Activated T-helper 2 cell treated with anti-CD3 and anti-CD28 coated beads, Interferon-gamma antibody, Interleukin-2, Interleukin-4, amounts not matched to agents 10 μg/mL and 5 μg/mL and 100 μg/mL, durations not matched to agents 14 hours and 24 hours and 36 hours (primary cell): Measurements from ENCODE around the gene POU2AF2. TPM values are rescaled to one million over a fixed set of nuclear protein-coding genes. Genes with fewer than 3 reads are reported as not detected.
"Not testable (repeated sequence)": the region's sequence is repeated elsewhere in the genome, so short reads cannot be mapped to it uniquely, and the experiment has no call there.

Experiments
- DNase-seq: peaks from one replicate; pipeline ENCODE4 v3.0.0; 2021; ENCODE audit warnings: low spot score
- H3K27ac Mint-ChIP-seq: one replicate; pipeline ENCODE4 v1.8.0; 2021; ENCODE audit warnings: mixed read lengths
- H3K27me3 Mint-ChIP-seq: one replicate; pipeline ENCODE4 v1.8.0; 2021; ENCODE audit warnings: low read depth, mixed read lengths
- H3K36me3 Mint-ChIP-seq: one replicate; pipeline ENCODE4 v1.8.0; 2021; ENCODE audit warnings: low read depth, mixed read lengths
- H3K4me1 Mint-ChIP-seq: one replicate; pipeline ENCODE4 v1.8.0; 2021; ENCODE audit warnings: low read depth, mixed read lengths
- H3K4me3 Mint-ChIP-seq: one replicate; pipeline ENCODE4 v1.8.0; 2021; ENCODE audit warnings: low read depth, mild to moderate bottlenecking, moderate library complexity, mixed read lengths
- H3K9me3 Mint-ChIP-seq: one replicate; pipeline ENCODE4 v1.8.0; 2021; ENCODE audit warnings: mixed read lengths
- intact Hi-C: fragments of 100-400 bp; cut with micrococcal nuclease; formaldehyde crosslinking; loops from one replicate; pipeline ENCODE4 v1.15.1; 2023
- total RNA-seq: library from RNA; stranded (reverse); gene quantifications from 2 replicates; pipeline ENCODE4 v1.2.3, GENCODE V29; 2022

POU2AF2 gene
- total RNA-seq, 1 donor from 2014 or later = not detected

- intact Hi-C loops = no loop called here
- no peak for DNase-seq
- H3K4me3 Mint-ChIP-seq = no peak overlapping the region
- H3K4me1 Mint-ChIP-seq = no peaks in the 10 kb centered on the region
- H3K27me3 Mint-ChIP-seq = peaks cover 26% of the 10 kb centered on the region
- H3K9me3 Mint-ChIP-seq = no peaks in the 10 kb centered on the region
- no peaks in the 10 kb centered on the region for H3K36me3 Mint-ChIP-seq
- H3K27ac Mint-ChIP-seq = no peak overlapping the region
Measured at GRCh38 chr11:111265421-111265820, 19.9 kb downstream of the POU2AF2 start.

- H3K4me3 Mint-ChIP-seq, H3K9me3 Mint-ChIP-seq, H3K4me1 Mint-ChIP-seq, H3K36me3 Mint-ChIP-seq, intact Hi-C loops, H3K27ac Mint-ChIP-seq, DNase-seq: not testable (repeated sequence)
- H3K27me3 Mint-ChIP-seq = peaks cover 12% of the 10 kb centered on the region
Measured at GRCh38 chr11:111268303-111268702, 22.8 kb downstream of the POU2AF2 start.

- Mint-ChIP-seq H3K9me3 (no peaks in the 10 kb centered on the region), H3K27ac (no peak overlapping the region), H3K27me3 (peaks cover 11% of the 10 kb centered on the region), H3K4me3 (no peak overlapping the region), H3K36me3 (no peaks in the 10 kb centered on the region), H3K4me1 (no peaks in the 10 kb centered on the region)
- intact Hi-C loops = no loop called here
- no peak for DNase-seq
Measured at GRCh38 chr11:111269146-111269868, 23.8 kb downstream of the POU2AF2 start.

- intact Hi-C loops = no loop called here
- Mint-ChIP-seq H3K4me3 (no peak overlapping the region), H3K27me3 (peaks cover 18% of the 10 kb centered on the region), H3K36me3 (no peaks in the 10 kb centered on the region), H3K9me3 (no peaks in the 10 kb centered on the region), H3K4me1 (no peaks in the 10 kb centered on the region), H3K27ac (no peak overlapping the region)
- DNase-seq = no peak
Measured at GRCh38 chr11:111272420-111272819, 26.9 kb downstream of the POU2AF2 start.

- Mint-ChIP-seq H3K36me3 (no peaks in the 10 kb centered on the region), H3K27me3 (peaks cover 11% of the 10 kb centered on the region), H3K4me1 (peaks cover 3% of the 10 kb centered on the region), H3K9me3 (no peaks in the 10 kb centered on the region), H3K27ac (no peak overlapping the region), H3K4me3 (no peak overlapping the region)
- intact Hi-C loops = loop anchor here (1.0 to 10.0 kb wide), 4 partner anchors 72 to 164 kb away; no protein-coding TSS in a partner anchor
- DNase-seq = no peak
Measured at GRCh38 chr11:111282562-111283075, 37.1 kb downstream of the POU2AF2 start.

- peaks cover 3% of the 10 kb centered on the region for H3K4me1 Mint-ChIP-seq
- H3K36me3 Mint-ChIP-seq = no peaks in the 10 kb centered on the region
Measured at GRCh38 chr11:111283945-111284481, 38.5 kb downstream of the POU2AF2 start.

GRCh38 chr11:111285189-111286091 is 39.9 kb downstream of the POU2AF2 start:
- intact Hi-C loops = loop anchor here (10.0 kb wide), 1 partner anchor 69 kb away; no protein-coding TSS in a partner anchor
- Mint-ChIP-seq H3K9me3 (no peaks in the 10 kb centered on the region), H3K27me3 (peaks cover 4% of the 10 kb centered on the region), H3K27ac (no peak overlapping the region), H3K4me1 (peaks cover 3% of the 10 kb centered on the region), H3K36me3 (no peaks in the 10 kb centered on the region), H3K4me3 (no peak overlapping the region)
- no peak for DNase-seq

More at GRCh38 chr11:111283945-111284481, 38.5 kb downstream of the POU2AF2 start:
- DNase-seq = no peak
- intact Hi-C loops = loop anchor here (1.0 to 10.0 kb wide), 4 partner anchors 71 to 162 kb away; no protein-coding TSS in a partner anchor
- Mint-ChIP-seq H3K27me3 (peaks cover 7% of the 10 kb centered on the region), H3K27ac (no peak overlapping the region), H3K4me3 (no peak overlapping the region), H3K9me3 (no peaks in the 10 kb centered on the region)

- Mint-ChIP-seq H3K36me3 (no peaks in the 10 kb centered on the region), H3K4me3 (no peak overlapping the region), H3K27ac (no peak overlapping the region), H3K4me1 (no peaks in the 10 kb centered on the region), H3K9me3 (no peaks in the 10 kb centered on the region), H3K27me3 (peaks cover 7% of the 10 kb centered on the region)
- intact Hi-C loops = no loop called here
- DNase-seq = no peak
Measured at GRCh38 chr11:111291764-111292163, 46.2 kb downstream of the POU2AF2 start.

GRCh38 chr11:111292408-111292807 is 46.9 kb downstream of the POU2AF2 start:
- intact Hi-C loops, H3K27me3 Mint-ChIP-seq, H3K4me3 Mint-ChIP-seq, H3K9me3 Mint-ChIP-seq, H3K36me3 Mint-ChIP-seq, DNase-seq, H3K4me1 Mint-ChIP-seq, H3K27ac Mint-ChIP-seq: not testable (repeated sequence)

- peaks cover 32% of the 10 kb centered on the region for H3K27me3 Mint-ChIP-seq
Measured at GRCh38 chr11:111296196-111296595, 50.7 kb downstream of the POU2AF2 start.

GRCh38 chr11:111297696-111298095 is 52.2 kb downstream of the POU2AF2 start:
- no peak for DNase-seq
- Mint-ChIP-seq H3K9me3 (no peaks in the 10 kb centered on the region), H3K4me1 (peaks cover 4% of the 10 kb centered on the region), H3K36me3 (no peaks in the 10 kb centered on the region), H3K27me3 (peaks cover 44% of the 10 kb centered on the region), H3K4me3 (no peak overlapping the region), H3K27ac (no peak overlapping the region)
- intact Hi-C loops = no loop called here

More at GRCh38 chr11:111296196-111296595, 50.7 kb downstream of the POU2AF2 start:
- intact Hi-C loops = no loop called here
- Mint-ChIP-seq H3K4me1 (peaks cover 4% of the 10 kb centered on the region), H3K9me3 (no peaks in the 10 kb centered on the region), H3K4me3 (no peak overlapping the region), H3K36me3 (no peaks in the 10 kb centered on the region), H3K27ac (no peak overlapping the region)
- DNase-seq = no peak

- no peaks in the 10 kb centered on the region for H3K9me3 Mint-ChIP-seq
- peaks cover 51% of the 10 kb centered on the region for H3K27me3 Mint-ChIP-seq
- H3K4me1 Mint-ChIP-seq = peaks cover 4% of the 10 kb centered on the region
- intact Hi-C loops = no loop called here
- DNase-seq = no peak
- H3K36me3 Mint-ChIP-seq = no peaks in the 10 kb centered on the region
- no peak within 1 kb of the TSS for H3K27ac Mint-ChIP-seq
- peak within 1 kb of the TSS; percentile 41 for H3K4me3 Mint-ChIP-seq
Measured at GRCh38 chr11:111298413-111299100, 53.0 kb downstream of the POU2AF2 start, which contains the start of gene POU2AF3. Gene POU2AF3, plus strand, starts transcription at chr11:111298546. Its CDS starts 36 bp downstream, at chr11:111298582.
